Suprapubic skin (tissue), 4 donors: Measurements from ENCODE around the gene PDHX.

Source experiments
- CTCF ChIP-seq, 2 donors: fragments of 200-600 bp in 1 of 2; fragments of 450-650 bp in 1 of 2; sonication (generic) in 1 of 2; IDR thresholded peaks; one replicate each; pipeline ENCODE4 v1.5.1; 2016 to 2019; ENCODE audit warnings: antibody characterized with exemption in 2 of 2, mild to moderate bottlenecking in 1 of 2, moderate library complexity in 1 of 2
- EP300 ChIP-seq: sonication (generic); formaldehyde crosslinking; IDR thresholded peaks from one replicate; pipeline ENCODE4 v1.6.1; 2017; ENCODE audit warnings: antibody characterized with exemption
- POLR2A ChIP-seq, 2 donors: fragments of 450-650 bp; IDR thresholded peaks; one replicate each; pipeline ENCODE4 v1.6.1; 2017; ENCODE audit warnings: antibody characterized with exemption in 2 of 2, mild to moderate bottlenecking in 2 of 2, moderate library complexity in 2 of 2
- POLR2AphosphoS5 ChIP-seq, 3 donors: sonication (generic); formaldehyde crosslinking; IDR thresholded peaks; one replicate each; pipeline ENCODE4 v1.6.1; 2017; ENCODE audit warnings: antibody characterized with exemption in 3 of 3

- TF ChIP-seq CTCF (IDR thresholded peaks at IDR 0.05) (no peak), POLR2A (IDR thresholded peaks at IDR 0.05) (no peak), EP300 (no peak), POLR2AphosphoS5 (IDR thresholded peaks at IDR 0.05) (no peak)
Observed at GRCh38 chr11:34869425-34869824, 47.0 kb upstream of the PDHX start.
